IPS-NIHi7 (cell line): ENCODE data around the gene APOBEC4.

ENCODE experiments used
- DNase-seq: peaks from one replicate; pipeline ENCODE4 v3.0.0; 2012; ENCODE audit warnings: mixed read lengths; ENCODE audit errors: extremely low spot score

The APOBEC4 gene

GRCh38 chr1:183602510-183602909 lies 50.6 kb downstream of the APOBEC4 start:
- no peak for DNase-seq

GRCh38 chr1:183600634-183601033 lies 52.5 kb downstream of the APOBEC4 start:
- DNase-seq, result no peak

- DNase-seq, result no peak
Measured at GRCh38 chr1:183600136-183600535, 53.0 kb downstream of the APOBEC4 start.

GRCh38 chr1:183598386-183598785 lies 54.7 kb downstream of the APOBEC4 start:
- no peak for DNase-seq

DNA sequence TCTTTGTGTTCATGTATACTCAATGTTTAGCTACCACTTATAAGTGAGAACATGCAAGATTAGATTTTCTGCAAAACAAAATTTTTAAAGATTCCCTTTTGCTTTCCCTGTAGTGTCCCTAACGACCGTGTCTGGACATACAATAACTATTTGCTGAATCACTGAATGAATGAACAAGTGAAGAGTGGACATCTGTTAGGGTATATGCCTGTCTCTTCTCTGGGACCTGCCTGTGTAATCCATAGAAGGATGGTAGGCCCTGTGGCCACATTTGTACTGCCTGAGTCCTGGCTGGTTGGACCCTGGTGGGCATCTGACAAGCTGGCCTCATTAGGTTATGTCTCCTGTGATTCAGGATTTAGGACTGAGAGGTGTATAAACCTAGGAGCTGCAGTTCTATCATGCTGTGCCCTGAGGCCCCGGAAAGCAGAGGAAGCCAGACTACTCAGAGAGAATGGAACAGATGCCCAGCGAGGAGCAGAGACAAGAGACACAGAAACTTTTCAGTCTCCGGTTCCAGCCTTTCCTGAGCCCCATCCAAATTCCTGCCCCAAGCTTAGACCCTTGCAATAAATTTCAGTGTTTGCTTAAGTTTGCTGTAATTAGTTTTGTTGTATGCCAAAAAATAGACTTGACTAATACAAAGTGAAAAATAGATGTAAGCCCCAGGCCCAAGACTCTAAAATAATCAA lies 55.3 kb downstream of the APOBEC4 start:
- DNase-seq, result no peak

DNA sequence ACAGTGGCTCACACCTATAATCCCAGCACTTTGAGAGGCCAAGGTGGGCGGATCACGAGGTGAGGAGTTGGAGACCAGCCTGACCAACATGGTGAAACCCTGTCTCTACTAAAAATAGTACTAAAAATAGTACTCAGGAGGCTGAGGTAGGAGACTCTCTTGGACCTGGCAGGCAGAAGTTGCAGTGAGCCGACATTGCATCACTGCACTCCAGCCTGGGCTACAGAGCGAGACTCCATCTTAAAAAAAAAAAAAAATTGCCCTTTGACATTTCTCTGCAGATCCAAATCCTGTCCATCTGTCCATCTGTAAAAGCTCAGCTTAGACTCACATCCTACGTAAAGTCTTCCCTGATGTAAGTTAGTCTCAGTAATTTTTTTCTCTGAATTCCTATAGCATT lies 56.6 kb downstream of the APOBEC4 start:
- no peak for DNase-seq
